Measurements from ENCODE around the gene ABCB7.
"Not testable (repeated sequence)": the region's sequence is repeated elsewhere in the genome, so short reads cannot be mapped to it uniquely, and the experiment has no call there.

Gene ABCB7

DNA sequence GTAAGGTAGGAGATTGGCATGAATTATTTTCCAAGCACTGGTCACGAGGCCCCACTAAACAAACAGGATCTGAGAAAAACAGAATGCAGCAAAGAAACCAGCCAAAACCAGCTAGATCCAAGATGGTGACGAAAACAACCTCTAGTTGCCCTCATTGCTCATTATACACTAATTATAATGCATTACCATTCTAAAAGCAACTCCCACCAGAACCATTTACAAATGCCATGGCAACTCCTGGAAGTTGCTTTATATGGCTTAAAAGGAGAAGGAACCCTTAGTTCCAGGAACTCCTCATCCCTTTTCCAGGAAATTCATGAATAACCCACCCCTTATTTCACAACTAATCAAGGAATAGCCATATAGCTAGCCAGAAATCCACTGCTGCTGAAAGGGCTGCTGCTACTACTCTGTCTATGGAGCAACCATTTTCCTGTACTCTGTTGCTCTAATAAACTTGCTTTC is 69.3 kb downstream of the ABCB7 start:
- no peak for DNase-seq

DNA sequence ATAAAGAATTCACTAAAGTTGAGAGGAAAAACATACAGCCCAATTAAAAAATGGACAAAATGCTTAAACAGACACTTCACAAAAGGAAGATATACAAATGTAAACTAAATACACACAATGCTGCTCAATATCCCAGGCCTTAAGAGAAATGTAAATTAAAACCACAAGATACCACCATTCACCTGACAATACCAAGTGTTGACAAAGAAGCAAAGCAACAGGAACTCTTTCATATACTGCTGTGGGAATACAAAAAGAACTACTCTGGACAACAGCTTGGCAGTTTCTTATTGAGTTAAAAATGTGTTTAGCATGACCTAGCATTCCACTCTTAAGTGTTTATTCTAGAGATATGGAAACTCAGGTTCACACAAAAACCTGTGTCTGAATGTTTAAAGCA is 71.3 kb downstream of the ABCB7 start:
- no peak for DNase-seq

DNA sequence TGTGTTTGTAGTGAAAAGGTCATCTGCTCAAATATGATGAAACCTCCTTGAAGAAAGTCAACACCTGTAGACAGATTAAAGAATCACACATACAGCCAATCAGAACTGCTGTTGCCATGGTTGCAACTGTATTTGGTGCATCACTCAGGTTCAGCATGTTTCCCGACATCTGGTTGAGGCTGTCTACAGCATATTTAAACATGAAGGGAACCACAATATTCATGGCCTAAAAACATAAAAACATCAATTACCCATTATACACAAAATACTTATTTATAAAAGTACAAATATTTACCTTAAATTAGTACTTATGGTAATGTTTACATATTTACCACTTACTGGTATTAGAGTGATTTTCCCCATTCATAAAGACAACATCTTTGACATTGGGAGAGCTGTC is 79.7 kb downstream of the ABCB7 start:
- no peak for DNase-seq

DNA sequence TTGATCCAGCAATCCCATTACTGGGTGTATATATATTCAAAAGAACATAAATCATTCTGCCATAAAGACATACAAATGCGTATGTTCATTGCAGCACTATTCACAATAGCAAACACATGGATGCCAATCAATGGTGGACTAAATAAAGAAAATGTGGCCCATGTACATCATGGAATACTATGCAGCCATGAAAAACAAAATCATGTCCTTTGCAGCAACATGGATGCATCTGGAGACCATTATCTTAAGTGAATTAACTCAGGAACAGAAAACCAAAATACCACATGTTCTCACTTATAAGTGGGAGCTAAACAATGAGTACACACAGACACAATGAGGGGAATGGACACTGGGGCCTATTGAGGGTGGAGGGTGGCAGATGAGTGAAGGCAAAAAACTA is 81.6 kb downstream of the ABCB7 start:
- no peak for DNase-seq

DNA sequence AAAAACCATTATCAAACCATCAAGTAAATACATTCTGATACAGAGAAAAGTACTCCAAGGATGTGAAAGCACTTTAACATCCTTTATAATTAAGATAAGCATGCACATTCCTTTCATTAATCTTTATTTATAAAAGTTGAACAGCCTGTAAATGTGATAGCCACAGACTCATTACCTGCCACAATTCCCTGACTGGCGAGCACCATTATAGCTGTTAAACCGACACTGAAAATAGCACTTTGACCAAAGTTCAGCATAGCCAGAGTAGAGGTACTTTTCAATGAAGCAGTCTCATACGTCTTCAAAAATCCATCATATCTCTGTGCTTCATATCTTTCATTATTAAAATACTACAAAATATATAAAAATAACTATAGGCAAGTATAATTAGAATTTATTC is 84.7 kb downstream of the ABCB7 start:
- DNase-seq: no peak

DNA sequence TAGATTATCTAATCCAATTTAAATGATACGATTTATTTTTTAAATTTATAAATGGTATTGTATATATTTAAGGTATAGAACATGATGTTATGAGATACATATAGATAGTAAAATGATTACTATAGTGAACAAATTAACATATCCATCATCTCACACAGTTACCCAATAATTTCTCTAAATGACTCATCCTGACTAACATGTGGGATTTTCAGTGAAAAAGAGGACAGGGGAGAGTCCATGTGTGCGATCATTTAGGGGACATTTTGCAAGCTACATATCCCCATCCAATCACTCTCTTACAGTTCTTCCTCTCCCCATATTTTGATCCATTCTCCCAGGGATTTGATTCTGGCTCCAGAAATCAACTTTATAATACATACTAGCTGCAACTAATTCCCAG is 88.2 kb downstream of the ABCB7 start:
- no peak for DNase-seq

DNA sequence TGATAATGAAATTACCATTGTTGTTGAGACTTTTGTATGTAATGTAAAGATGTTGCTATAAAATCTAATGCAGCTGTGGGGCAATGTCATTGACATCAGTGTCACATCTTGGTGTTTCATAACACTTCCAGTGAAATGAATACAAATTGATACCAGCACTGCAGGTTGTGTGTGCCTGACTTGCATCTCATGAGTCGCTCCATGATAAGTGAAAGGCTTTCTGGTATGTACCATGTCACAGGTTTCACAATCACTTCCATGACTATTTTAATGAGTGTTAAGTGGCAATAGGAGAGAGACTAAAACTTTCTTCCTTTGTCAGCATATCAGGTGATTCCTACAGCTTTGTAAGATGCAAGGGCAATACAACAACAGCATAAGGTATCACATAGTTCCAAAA is 94.4 kb downstream of the ABCB7 start:
- DNase-seq: no peak

DNA sequence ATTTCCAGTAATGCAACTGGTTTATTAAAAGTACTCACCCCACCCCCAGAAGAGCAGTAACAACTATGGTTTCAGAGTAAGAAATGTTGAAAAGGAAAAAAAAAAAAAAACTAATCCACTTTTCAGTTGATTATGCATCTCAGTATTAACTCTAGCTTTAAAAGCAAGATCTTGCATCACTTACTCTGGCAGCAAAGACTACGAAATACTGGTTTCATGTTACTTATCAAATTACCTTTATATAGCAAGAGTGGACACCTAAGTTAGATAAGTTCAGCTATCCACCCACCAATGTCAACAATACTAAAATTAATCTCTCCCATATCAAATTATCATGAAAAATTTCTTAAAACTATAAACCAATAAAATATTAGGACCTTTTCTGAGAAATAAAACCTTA is 105.0 kb downstream of the ABCB7 start:
- DNase-seq: no peak

DNA sequence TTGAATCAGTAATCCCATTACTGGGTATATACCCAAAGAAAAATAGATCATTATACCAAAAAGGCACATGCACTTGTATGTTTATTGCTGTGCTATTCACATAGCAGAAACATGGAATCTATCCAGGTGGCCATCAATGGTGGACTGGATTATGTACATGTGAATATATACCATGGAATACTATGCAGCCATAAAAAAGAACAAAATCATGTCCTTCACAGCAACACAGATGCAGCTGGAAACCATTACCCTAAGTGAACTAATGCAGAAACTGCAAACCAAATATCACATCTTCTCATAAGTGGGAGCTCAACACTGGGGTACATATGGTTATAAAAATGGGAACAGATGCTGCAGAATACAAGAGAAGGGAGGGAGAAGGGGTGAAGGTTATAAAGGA is 110.7 kb downstream of the ABCB7 start:
- no peak for DNase-seq

DNA sequence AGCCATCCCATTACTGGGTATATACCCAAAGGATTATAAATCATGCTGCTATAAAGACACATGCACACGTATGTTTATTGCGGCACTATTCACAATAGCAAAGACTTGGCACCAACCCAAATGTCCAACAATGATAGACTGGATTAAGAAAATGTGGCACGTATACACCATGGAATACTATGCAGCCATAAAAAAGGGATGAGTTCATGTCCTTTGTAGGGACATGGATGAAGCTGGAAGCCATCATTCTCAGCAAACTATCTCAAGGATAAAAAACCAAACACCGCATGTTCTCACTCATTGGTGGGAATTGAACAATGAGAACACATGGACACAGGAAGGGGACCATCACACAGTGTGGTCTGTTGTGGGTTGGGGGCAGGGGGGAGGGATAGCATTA is 111.9 kb downstream of the ABCB7 start:
- DNase-seq: not testable (repeated sequence)

DNA sequence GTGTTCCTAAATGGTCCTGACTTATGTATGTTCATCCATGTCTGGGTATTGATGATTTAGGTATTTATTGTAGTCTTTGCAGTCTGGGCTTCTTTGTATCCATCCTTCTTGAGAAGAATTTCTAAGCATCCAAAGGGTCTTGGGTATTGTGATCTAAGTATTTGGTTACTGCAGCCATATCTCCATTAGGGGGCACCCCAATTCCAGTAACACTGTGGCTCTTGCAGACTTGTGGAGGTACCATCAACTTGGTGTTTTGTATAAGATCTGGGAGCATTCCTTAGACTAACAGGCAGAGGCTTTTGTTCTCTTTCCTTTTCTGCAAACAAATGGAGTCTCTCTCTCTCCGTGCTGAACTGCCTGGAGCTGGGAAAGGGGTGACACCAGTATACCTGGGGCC is 117.2 kb downstream of the ABCB7 start:
- no peak for DNase-seq

Measured in NCI-H2107 (cell line).